Measurements from ENCODE around the gene CCR5. TPM values are rescaled to one million over a fixed set of nuclear protein-coding genes. Genes with fewer than 3 reads are reported as not detected.

Gene CCR5
- total and polyA plus RNA-seq, 9 of the 15 experiments (the other 6 are each of a cell fraction or from before 2014, with no cell fraction given) = not detected

DNA sequence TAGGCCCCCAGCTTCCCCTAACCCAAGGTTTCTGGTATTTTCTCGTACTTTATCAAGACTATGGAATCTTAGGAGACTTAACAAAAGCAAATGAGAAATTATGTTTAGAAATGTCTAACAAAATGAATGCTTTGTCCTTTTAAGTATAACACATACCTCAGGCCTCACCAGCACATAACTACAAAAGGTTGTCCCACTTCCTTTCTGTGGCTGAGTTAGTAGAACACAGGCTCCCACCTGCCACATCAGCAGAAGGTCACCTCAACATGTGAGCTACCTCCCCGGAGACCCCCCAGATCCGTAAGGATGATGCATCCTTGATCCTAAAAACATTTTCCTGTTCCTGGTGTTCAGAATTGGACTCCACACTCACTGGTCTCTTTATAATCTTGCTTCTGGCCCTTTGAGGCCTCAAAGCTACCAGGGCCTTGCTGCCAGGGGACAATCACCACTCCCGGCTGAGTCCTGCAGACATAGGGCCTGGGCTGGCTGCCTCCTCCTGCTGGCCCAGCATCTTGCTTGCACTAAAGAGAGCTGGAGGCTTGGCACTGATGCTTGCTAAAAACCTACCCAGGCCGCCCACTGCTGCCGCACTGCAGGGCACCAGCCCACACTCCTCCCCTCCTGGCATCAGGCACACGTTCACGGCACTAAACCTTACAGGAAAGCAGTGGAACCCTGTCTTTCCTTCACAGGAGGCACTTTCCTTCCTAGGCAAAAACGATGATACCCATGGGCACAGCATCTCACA, 39.2 kb downstream of the CCR5 start (continued):
- no peak for TF ChIP-seq CHD7 (IDR thresholded peaks at IDR 0.05; ENCODE audit: low read depth, low read length)
- no peak for TF ChIP-seq RNF2 (IDR thresholded peaks at IDR 0.05)
- TF ChIP-seq TRIM28 (IDR thresholded peaks at IDR 0.05) = no peak
- no peak for TF ChIP-seq RNF219 (CRISPR knock-in tag; IDR thresholded peaks at IDR 0.05)

Data from K562 (cell line).